WTC11 (cell line): ENCODE measurements around the gene TMEFF2. TPM values are rescaled to one million over a fixed set of nuclear protein-coding genes. Genes with fewer than 3 reads are reported as not detected.

Experiments used
- ATAC-seq: fragments of 200-7000 bp; cut with Tn5 transposase; 2 replicates; pipeline ENCODE4 v1.10.0; 2021; ENCODE audit warnings: mild to moderate bottlenecking, moderate library complexity
- CTCF ChIA-PET: fragments of 300-600 bp; sonication (Branson Sonifier 250); formaldehyde crosslinking; loops from one replicate; lab custom pipeline; 2021; ENCODE audit warnings: antibody characterized with exemption; lab: Charles Lee
- POLR2A ChIA-PET: fragments of 350-600 bp; sonication (Branson Sonifier 250); formaldehyde crosslinking; loops from one replicate; lab custom pipeline; 2021; ENCODE audit warnings: antibody characterized with exemption; lab: Charles Lee
- DNase-seq: peaks from one replicate; pipeline ENCODE4 v3.0.0; 2021; ENCODE audit warnings: low spot score
- H3K27ac Mint-ChIP-seq: 2 replicates; pipeline ENCODE4 v1.8.0; 2021; ENCODE audit warnings: mixed read lengths
- H3K27me3 Mint-ChIP-seq: 2 replicates; pipeline ENCODE4 v1.8.0; 2021; ENCODE audit warnings: low read depth, mild to moderate bottlenecking, moderate library complexity, mixed read lengths
- H3K36me3 Mint-ChIP-seq: 2 replicates; pipeline ENCODE4 v1.8.0; 2021; ENCODE audit warnings: mixed read lengths
- H3K4me1 Mint-ChIP-seq: 2 replicates; pipeline ENCODE4 v1.8.0; 2022; ENCODE audit warnings: mixed read lengths
- H3K4me3 Mint-ChIP-seq: 2 replicates; pipeline ENCODE4 v1.8.0; 2021; ENCODE audit warnings: mild to moderate bottlenecking, moderate library complexity, mixed read lengths
- H3K9me3 Mint-ChIP-seq: 2 replicates; pipeline ENCODE4 v1.8.0; 2021; ENCODE audit warnings: mixed read lengths
- AFF4 ChIP-seq: sonication (generic); formaldehyde crosslinking; IDR thresholded peaks from 2 replicates; pipeline ENCODE4 v1.8.1; 2023; ENCODE audit warnings: mild to moderate bottlenecking, missing genetic modification reagents, borderline replicate concordance
- ATF2 ChIP-seq: sonication (generic); formaldehyde crosslinking; IDR thresholded peaks from 2 replicates; pipeline ENCODE4 v1.8.1; 2022; ENCODE audit warnings: low read depth, missing genetic modification reagents, borderline replicate concordance
- CBFB ChIP-seq: sonication (generic); formaldehyde crosslinking; IDR thresholded peaks from 2 replicates; pipeline ENCODE4 v1.8.1; 2022; ENCODE audit warnings: mild to moderate bottlenecking, low read depth, missing genetic modification reagents
- CDX4 ChIP-seq: fragments of 250-450 bp; sonication (Bioruptor Pico); IDR thresholded peaks from 2 replicates; pipeline ENCODE4 v1.9.0; 2021; ENCODE audit warnings: moderate library complexity, mild to moderate bottlenecking, inconsistent platforms, borderline replicate concordance
- CREM ChIP-seq: sonication (generic); formaldehyde crosslinking; IDR thresholded peaks from 2 replicates; pipeline ENCODE4 v1.8.1; 2022; ENCODE audit warnings: mild to moderate bottlenecking, missing genetic modification reagents, moderate library complexity
- E2F4 ChIP-seq: sonication (generic); formaldehyde crosslinking; IDR thresholded peaks from 2 replicates; pipeline ENCODE4 v1.8.1; 2022; ENCODE audit warnings: low read depth, mild to moderate bottlenecking, moderate library complexity, missing genetic modification reagents, borderline replicate concordance
- EMX1 ChIP-seq: fragments of 250-450 bp; sonication (Bioruptor Pico); IDR thresholded peaks from 2 replicates; pipeline ENCODE4 v1.8.0; 2021; ENCODE audit warnings: mild to moderate bottlenecking
- GTF2I ChIP-seq: fragments of 250-450 bp; sonication (Bioruptor Pico); conservative IDR thresholded peaks from 2 replicates; pipeline ENCODE4 v1.4.0; 2021; ENCODE audit warnings: mild to moderate bottlenecking
- JUN ChIP-seq: sonication (generic); formaldehyde crosslinking; IDR thresholded peaks from 2 replicates; pipeline ENCODE4 v1.8.0; 2023; ENCODE audit warnings: mild to moderate bottlenecking, missing genetic modification reagents
- KAT7 ChIP-seq: sonication (generic); formaldehyde crosslinking; IDR thresholded peaks from 2 replicates; pipeline ENCODE4 v1.8.1; 2023; ENCODE audit warnings: missing genetic modification reagents, mild to moderate bottlenecking, borderline replicate concordance
- NFATC4 ChIP-seq: fragments of 250-450 bp; sonication (Bioruptor Pico); IDR thresholded peaks from 2 replicates; pipeline ENCODE4 v1.9.0; 2021; ENCODE audit warnings: mild to moderate bottlenecking
- NFE2L1 ChIP-seq: sonication (generic); formaldehyde crosslinking; IDR thresholded peaks from 2 replicates; pipeline ENCODE4 v1.8.1; 2023; ENCODE audit warnings: missing genetic modification reagents
- NR2C2 ChIP-seq: sonication (generic); formaldehyde crosslinking; IDR thresholded peaks from 2 replicates; pipeline ENCODE4 v1.8.0; 2022; ENCODE audit warnings: mild to moderate bottlenecking, missing genetic modification reagents
- SOX15 ChIP-seq: fragments of 250-450 bp; sonication (Bioruptor Pico); IDR thresholded peaks from 2 replicates; pipeline ENCODE4 v1.9.0; 2021; ENCODE audit warnings: mild to moderate bottlenecking
- TCF7 ChIP-seq: sonication (generic); formaldehyde crosslinking; IDR thresholded peaks from 2 replicates; pipeline ENCODE4 v1.8.0; 2022; ENCODE audit warnings: mild to moderate bottlenecking, low read depth, missing genetic modification reagents, moderate library complexity
- TP53 ChIP-seq: sonication (generic); formaldehyde crosslinking; IDR thresholded peaks from 2 replicates; pipeline ENCODE4 v1.8.1; 2023; ENCODE audit warnings: mild to moderate bottlenecking, missing genetic modification reagents
- ZBTB21 ChIP-seq: sonication (generic); formaldehyde crosslinking; IDR thresholded peaks from 2 replicates; pipeline ENCODE4 v1.8.1; 2023; ENCODE audit warnings: mild to moderate bottlenecking, missing genetic modification reagents, borderline replicate concordance
- ZNF219 ChIP-seq: sonication (generic); formaldehyde crosslinking; IDR thresholded peaks from 2 replicates; pipeline ENCODE4 v1.8.0; 2023; ENCODE audit warnings: missing genetic modification reagents, mild to moderate bottlenecking, borderline replicate concordance
- ZNF317 ChIP-seq: sonication (generic); formaldehyde crosslinking; IDR thresholded peaks from 2 replicates; pipeline ENCODE4 v1.8.1; 2023; ENCODE audit warnings: low read depth, mild to moderate bottlenecking, moderate library complexity, missing genetic modification reagents, borderline replicate concordance
- ZNF512 ChIP-seq: sonication (generic); formaldehyde crosslinking; IDR thresholded peaks from 2 replicates; pipeline ENCODE4 v1.8.1; 2022; ENCODE audit warnings: missing genetic modification reagents, borderline replicate concordance
- total RNA-seq: library from RNA; stranded (reverse); gene quantifications from 3 replicates; pipeline ENCODE4 v1.2.3, GENCODE V29; 2021

The TMEFF2 gene
- total RNA-seq, 1 experiment from 2014 or later: 2.3 TPM

- TF ChIP-seq ZNF512 (CRISPR knock-in tag): no peak
- no peak for TF ChIP-seq CDX4 (CRISPR knock-in tag)
Observed at GRCh38 chr2:192150166-192150565, 44.6 kb downstream of the TMEFF2 start (continued).

- ChIA-PET CTCF (interaction anchor here (1.2 kb wide), 3 partner anchors 14 to 279 kb away, joined by 4 to 5 read pairs (median 5); no protein-coding TSS in a partner anchor), POLR2A (no interaction called here)
- Mint-ChIP-seq H3K4me1 (no peaks in the 10 kb centered on the region), H3K27me3 (no peaks in the 10 kb centered on the region; the same call in 1 of the 2 replicates), H3K4me3 (no peak overlapping the region), H3K9me3 (no peaks in the 10 kb centered on the region), H3K36me3 (no peaks in the 10 kb centered on the region), H3K27ac (no peak overlapping the region)
- DNase-seq (no peak), ATAC-seq (no peak)
- TF ChIP-seq GTF2I (CRISPR knock-in tag) (no peak), ZBTB21 (no peak), NFATC4 (CRISPR knock-in tag) (no peak), KAT7 (CRISPR knock-in tag) (no peak), EMX1 (CRISPR knock-in tag) (no peak), AFF4 (CRISPR knock-in tag) (no peak), ZNF317 (no peak), NFE2L1 (no peak), TCF7 (CRISPR knock-in tag) (no peak), TP53 (no peak), ZNF219 (CRISPR knock-in tag) (no peak), JUN (no peak), NR2C2 (CRISPR knock-in tag) (no peak), ATF2 (CRISPR knock-in tag) (no peak), SOX15 (CRISPR knock-in tag) (no peak), CBFB (CRISPR knock-in tag) (no peak), E2F4 (CRISPR knock-in tag) (no peak), CREM (CRISPR knock-in tag) (no peak)
Observed at GRCh38 chr2:192148620-192149321, 46.0 kb downstream of the TMEFF2 start.
